Trophoblast cell (in vitro differentiated cells and primary cell): ENCODE measurements around the gene TBX15.

ENCODE experiments used
- DNase-seq, 2 donors: peaks; one replicate each; pipeline ENCODE4 v3.0.0-alpha.2; 2016
- H2AFZ ChIP-seq: 2 replicates; pipeline ENCODE4 v1.6.1; 2013; ENCODE audit warnings: low read length, moderate library complexity, mild to moderate bottlenecking; ENCODE audit not compliant: insufficient read depth, poor library complexity
- H2AK5ac ChIP-seq: 2 replicates; pipeline ENCODE4 v1.6.1; 2013; ENCODE audit warnings: mild to moderate bottlenecking, low read length
- H2BK120ac ChIP-seq: 2 replicates; pipeline ENCODE4 v1.6.1; 2013; ENCODE audit warnings: low read length, mild to moderate bottlenecking, moderate library complexity; ENCODE audit not compliant: insufficient read depth, poor library complexity
- H2BK12ac ChIP-seq: 2 replicates; pipeline ENCODE4 v1.6.1; 2013; ENCODE audit warnings: mild to moderate bottlenecking, low read length, moderate library complexity
- H2BK5ac ChIP-seq: 2 replicates; pipeline ENCODE4 v1.6.1; 2013; ENCODE audit warnings: low read length, low read depth, moderate library complexity, mild to moderate bottlenecking; ENCODE audit not compliant: poor library complexity
- H3K14ac ChIP-seq: 2 replicates; pipeline ENCODE4 v1.6.1; 2013; ENCODE audit warnings: mild to moderate bottlenecking, low read length
- H3K18ac ChIP-seq: 2 replicates; pipeline ENCODE4 v1.6.1; 2013; ENCODE audit warnings: mild to moderate bottlenecking, low read length
- H3K23ac ChIP-seq: 2 replicates; pipeline ENCODE4 v1.6.1; 2013; ENCODE audit warnings: low read length
- H3K27ac ChIP-seq: 2 replicates; pipeline ENCODE4 v1.5.1; 2013; ENCODE audit warnings: low read depth, mild to moderate bottlenecking, inconsistent platforms, low read length, moderate library complexity
- H3K27me3 ChIP-seq: 2 replicates; pipeline ENCODE4 v1.6.1; 2013; ENCODE audit warnings: inconsistent platforms, mild to moderate bottlenecking, low read length, moderate library complexity; ENCODE audit not compliant: insufficient read depth
- H3K36me3 ChIP-seq, 2 experiments: 1 replicate in 1 of 2; 2 replicates in 1 of 2; pipeline ENCODE4 v1.6.1; 2013; ENCODE audit warnings: low read length in 2 of 2, mild to moderate bottlenecking in 2 of 2, moderate library complexity in 1 of 2; ENCODE audit not compliant: insufficient read depth in 2 of 2, control insufficient read depth in 1 of 2
- H3K4ac ChIP-seq: 2 replicates; pipeline ENCODE4 v1.6.1; 2013; ENCODE audit warnings: low read depth, mild to moderate bottlenecking, low read length, moderate library complexity
- H3K4me1 ChIP-seq, 2 experiments: 1 replicate in 1 of 2; 2 replicates in 1 of 2; pipeline ENCODE4 v1.6.1; 2013; ENCODE audit warnings: low read length in 2 of 2, mild to moderate bottlenecking in 2 of 2, moderate library complexity in 1 of 2; ENCODE audit not compliant: insufficient read depth in 2 of 2, control insufficient read depth in 1 of 2
- H3K4me2 ChIP-seq: 2 replicates; pipeline ENCODE4 v1.6.1; 2013; ENCODE audit warnings: inconsistent platforms, mild to moderate bottlenecking, low read length, moderate library complexity
- H3K4me3 ChIP-seq: 2 replicates; pipeline ENCODE4 v1.5.1; 2013; ENCODE audit warnings: mild to moderate bottlenecking, low read depth, low read length, inconsistent platforms
- H3K79me1 ChIP-seq: one replicate; pipeline ENCODE4 v1.6.1; 2013; ENCODE audit warnings: low read length
- H3K79me2 ChIP-seq: 2 replicates; pipeline ENCODE4 v1.6.1; 2013; ENCODE audit warnings: low read length, mild to moderate bottlenecking; ENCODE audit not compliant: control insufficient read depth, insufficient read depth, poor library complexity
- H3K9ac ChIP-seq: 2 replicates; pipeline ENCODE4 v1.6.1; 2013; ENCODE audit warnings: mild to moderate bottlenecking, low read length
- H3K9me3 ChIP-seq: 2 replicates; pipeline ENCODE4 v1.6.1; 2013; ENCODE audit warnings: low read depth, mild to moderate bottlenecking, control low read depth, inconsistent platforms, low read length; ENCODE audit not compliant: insufficient read depth
- H4K12ac ChIP-seq: 2 replicates; pipeline ENCODE4 v1.6.1; 2013; ENCODE audit warnings: low read depth, mild to moderate bottlenecking, low read length, moderate library complexity
- H4K8ac ChIP-seq: 2 replicates; pipeline ENCODE4 v1.6.1; 2013; ENCODE audit warnings: low read depth, mild to moderate bottlenecking, low read length, moderate library complexity
- H4K91ac ChIP-seq: one replicate; pipeline ENCODE4 v1.6.1; 2013; ENCODE audit warnings: low read depth, mild to moderate bottlenecking, low read length, moderate library complexity
- WGBS: extraction: QIAGEN DNeasy Blood & Tissue Kit; methylation state at CpG from one replicate; pipeline ENCODE4 v1.1.7; 2013; ENCODE audit warnings: missing lambda C conversion rate; ENCODE audit not compliant: insufficient read length, insufficient coverage; ENCODE audit errors: extremely low coverage; 5-methylcytosine and 5-hydroxymethylcytosine counted together

The TBX15 gene

GRCh38 chr1:118989006-118989815 lies 1.1 kb upstream of the TBX15 start:
- WGBS = no CpG with 5 or more reads among the region's 44 CpGs
- no peak overlapping the region for H2AFZ ChIP-seq

DNA sequence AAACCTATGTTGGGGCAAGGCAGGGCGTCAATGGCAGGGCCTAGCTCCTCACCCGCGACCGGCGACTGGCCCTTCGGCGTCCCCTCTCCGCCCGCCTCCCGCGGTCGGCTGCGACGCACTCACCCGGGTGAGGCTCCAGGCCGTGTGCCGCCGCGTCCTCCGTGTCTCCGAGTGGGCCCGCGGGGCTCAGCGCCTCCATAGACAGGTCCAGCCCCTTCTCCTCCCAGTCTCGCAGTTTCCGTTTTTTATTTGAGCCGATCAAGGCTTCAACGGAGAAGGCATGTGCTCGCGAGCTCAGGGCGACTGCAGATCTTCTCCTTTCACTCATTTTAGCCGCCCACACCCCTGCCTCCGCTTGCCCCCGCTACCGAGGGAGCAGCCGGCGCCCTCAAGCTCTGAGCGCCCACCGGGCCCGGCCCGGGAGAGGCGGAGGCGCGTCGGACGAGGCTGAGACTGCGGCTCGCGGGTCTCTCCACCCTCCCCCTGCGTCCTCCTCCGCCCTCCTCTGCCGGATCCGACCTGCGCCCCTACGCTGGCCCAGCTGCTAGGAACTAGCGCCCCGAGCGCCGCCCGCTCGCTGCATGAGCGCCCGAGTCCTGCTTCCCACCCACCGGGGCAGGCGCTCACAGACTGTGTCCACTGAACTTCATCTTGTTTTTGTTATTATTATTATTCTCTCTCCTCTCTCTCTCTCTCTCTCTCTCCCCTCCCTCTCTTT lies 516 bp downstream of the TBX15 start:
- Histone ChIP-seq H4K91ac (no peak overlapping the region), H3K4me2 (peak overlapping the region; percentile 80), H3K9ac (peak overlapping the region; percentile 9), H2AK5ac (no peak overlapping the region), H3K4me1 (peaks cover 16 to 23% of the 10 kb centered on the region in 2 experiments), H3K27ac (no peak overlapping the region), H3K9me3 (peaks cover 8% of the 10 kb centered on the region), H3K18ac (no peak overlapping the region), H2BK12ac (no peak overlapping the region), H3K14ac (no peak overlapping the region), H3K23ac (no peak overlapping the region), H3K79me1 (no peaks in the 10 kb centered on the region), H2BK120ac (no peak overlapping the region), H3K4me3 (peak overlapping the region; percentile 69), H2BK5ac (no peak overlapping the region), H3K27me3 (peaks cover 91% of the 10 kb centered on the region), H4K12ac (no peak overlapping the region), H3K79me2 (no peaks in the 10 kb centered on the region), H2AFZ (peak overlapping the region; percentile 26), H3K4ac (no peak overlapping the region), H3K36me3 (no peaks in the 10 kb centered on the region), H4K8ac (no peak overlapping the region)
- no CpG with 5 or more reads among the region's 65 CpGs for WGBS
- DNase-seq = no peak

More at GRCh38 chr1:118989006-118989815, 1.1 kb upstream of the TBX15 start:
- H3K18ac ChIP-seq = no peak overlapping the region
- H3K4me2 ChIP-seq = peak overlapping the region; percentile 80
- peaks cover 18 to 25% of the 10 kb centered on the region in 2 experiments for H3K4me1 ChIP-seq
- no peak overlapping the region for H2BK5ac ChIP-seq
- no peak overlapping the region for H3K9ac ChIP-seq
- no peak overlapping the region for H4K8ac ChIP-seq
- H3K4me3 ChIP-seq = peak overlapping the region; percentile 34
- H3K79me1 ChIP-seq = no peaks in the 10 kb centered on the region
- no peak overlapping the region for H2AK5ac ChIP-seq
- H3K23ac ChIP-seq = no peak overlapping the region
- H3K27me3 ChIP-seq = peaks cover 91% of the 10 kb centered on the region
- H3K9me3 ChIP-seq = peaks cover 4% of the 10 kb centered on the region
- H3K79me2 ChIP-seq = no peaks in the 10 kb centered on the region
- no peaks in the 10 kb centered on the region for H3K36me3 ChIP-seq
- no peak overlapping the region for H3K4ac ChIP-seq
- no peak overlapping the region for H4K12ac ChIP-seq
- no peak overlapping the region for H3K14ac ChIP-seq
- no peak overlapping the region for H2BK120ac ChIP-seq
- no peak for DNase-seq
- no peak overlapping the region for H4K91ac ChIP-seq
- peak overlapping the region; percentile 30 for H3K27ac ChIP-seq
- no peak overlapping the region for H2BK12ac ChIP-seq

GRCh38 chr1:118986555-118987467 lies 1.3 kb downstream of the TBX15 start:
- Histone ChIP-seq H3K23ac (no peak overlapping the region), H4K12ac (no peak overlapping the region), H3K18ac (no peak overlapping the region), H2AK5ac (no peak overlapping the region), H3K4ac (no peak overlapping the region), H3K14ac (no peak overlapping the region), H2BK12ac (no peak overlapping the region), H3K9ac (no peak overlapping the region), H3K27me3 (peaks cover 86% of the 10 kb centered on the region), H4K91ac (no peak overlapping the region), H3K36me3 (no peaks in the 10 kb centered on the region), H4K8ac (no peak overlapping the region), H2AFZ (peak overlapping the region; percentile 26), H3K4me1 (peaks cover 16 to 23% of the 10 kb centered on the region in 2 experiments), H3K27ac (no peak overlapping the region), H3K79me1 (no peaks in the 10 kb centered on the region), H2BK5ac (no peak overlapping the region), H3K79me2 (no peaks in the 10 kb centered on the region), H3K4me3 (peak overlapping the region; percentile 69), H2BK120ac (no peak overlapping the region), H3K4me2 (peak overlapping the region; percentile 80), H3K9me3 (peaks cover 8% of the 10 kb centered on the region)
- WGBS = no CpG with 5 or more reads among the region's 42 CpGs
- DNase-seq = no peak
